H1 (cell line): ENCODE data around the gene SAE1.

ENCODE experiments used
- BACH1 ChIP-seq: IDR thresholded peaks from 2 replicates; pipeline ENCODE4 v1.6.1; 2012; ENCODE audit warnings: low read length, improper control_type of control experiment
- CHD2 ChIP-seq: IDR thresholded peaks from 2 replicates; pipeline ENCODE4 v1.6.1; 2012; ENCODE audit warnings: low read length, improper control_type of control experiment
- EP300 ChIP-seq, 2 experiments: IDR thresholded peaks; 1 replicate in 1 of 2; 2 replicates in 1 of 2; pipeline ENCODE4 v1.6.1; 2011 to 2012; ENCODE audit warnings: low read depth in 2 of 2, low read length in 2 of 2, mild to moderate bottlenecking in 2 of 2, borderline replicate concordance in 1 of 2, inconsistent platforms in 1 of 2, moderate library complexity in 1 of 2
- EZH2 ChIP-seq: fragments of 200-600 bp; sonication (generic); IDR thresholded peaks from 2 replicates; pipeline ENCODE4 v1.7.1; 2012; ENCODE audit warnings: low read depth, mild to moderate bottlenecking, moderate library complexity, low read length, inconsistent platforms; ENCODE audit not compliant: severe bottlenecking
- KDM5A ChIP-seq: fragments of 200-600 bp; IDR thresholded peaks from 2 replicates; pipeline ENCODE4 v1.7.1; 2012; ENCODE audit warnings: mild to moderate bottlenecking, low read length, inconsistent platforms, mixed read lengths
- POLR2A ChIP-seq, 2 experiments: IDR thresholded peaks; 1 replicate in 1 of 2; 2 replicates in 1 of 2; pipeline ENCODE4 v1.6.1; 2011; ENCODE audit warnings: low read depth in 2 of 2, low read length in 2 of 2, mild to moderate bottlenecking in 2 of 2; ENCODE audit errors: control extremely low read depth in 1 of 2
- POLR2AphosphoS5 ChIP-seq: IDR thresholded peaks from 2 replicates; pipeline ENCODE4 v1.6.1; 2011; ENCODE audit warnings: low read depth, low read length
- SIN3A ChIP-seq, 2 experiments: IDR thresholded peaks in 1 of 2; conservative IDR thresholded peaks in 1 of 2; 2 replicates each; pipeline ENCODE4 v1.6.1; 2011 to 2012; ENCODE audit warnings: low read length in 2 of 2, improper control_type of control experiment in 1 of 2, low read depth in 1 of 2, mild to moderate bottlenecking in 1 of 2
- SP2 ChIP-seq: IDR thresholded peaks from 2 replicates; pipeline ENCODE4 v1.6.1; 2012; ENCODE audit warnings: mild to moderate bottlenecking, low read length, inconsistent platforms
- TAF1 ChIP-seq: IDR thresholded peaks from 2 replicates; pipeline ENCODE4 v1.6.1; 2011; ENCODE audit warnings: mild to moderate bottlenecking, low read depth, low read length
- TF ChIP-seq, protein P1 (sequence below), 3 experiments: IDR thresholded peaks; 1 replicate in 2 of 3; 2 replicates in 1 of 3; pipeline versions ENCODE4 v1.5.1 to v1.6.1; 2011; ENCODE audit warnings: low read length in 3 of 3, mild to moderate bottlenecking in 3 of 3, inconsistent platforms in 2 of 3, low read depth in 1 of 3, moderate library complexity in 1 of 3; ENCODE audit not compliant: insufficient read depth in 1 of 3; ENCODE audit errors: control extremely low read depth in 1 of 3
- TF ChIP-seq, protein P2 (sequence below): IDR thresholded peaks from 2 replicates; pipeline ENCODE4 v1.6.1; 2012; ENCODE audit warnings: low read length, inconsistent platforms

DNA sequence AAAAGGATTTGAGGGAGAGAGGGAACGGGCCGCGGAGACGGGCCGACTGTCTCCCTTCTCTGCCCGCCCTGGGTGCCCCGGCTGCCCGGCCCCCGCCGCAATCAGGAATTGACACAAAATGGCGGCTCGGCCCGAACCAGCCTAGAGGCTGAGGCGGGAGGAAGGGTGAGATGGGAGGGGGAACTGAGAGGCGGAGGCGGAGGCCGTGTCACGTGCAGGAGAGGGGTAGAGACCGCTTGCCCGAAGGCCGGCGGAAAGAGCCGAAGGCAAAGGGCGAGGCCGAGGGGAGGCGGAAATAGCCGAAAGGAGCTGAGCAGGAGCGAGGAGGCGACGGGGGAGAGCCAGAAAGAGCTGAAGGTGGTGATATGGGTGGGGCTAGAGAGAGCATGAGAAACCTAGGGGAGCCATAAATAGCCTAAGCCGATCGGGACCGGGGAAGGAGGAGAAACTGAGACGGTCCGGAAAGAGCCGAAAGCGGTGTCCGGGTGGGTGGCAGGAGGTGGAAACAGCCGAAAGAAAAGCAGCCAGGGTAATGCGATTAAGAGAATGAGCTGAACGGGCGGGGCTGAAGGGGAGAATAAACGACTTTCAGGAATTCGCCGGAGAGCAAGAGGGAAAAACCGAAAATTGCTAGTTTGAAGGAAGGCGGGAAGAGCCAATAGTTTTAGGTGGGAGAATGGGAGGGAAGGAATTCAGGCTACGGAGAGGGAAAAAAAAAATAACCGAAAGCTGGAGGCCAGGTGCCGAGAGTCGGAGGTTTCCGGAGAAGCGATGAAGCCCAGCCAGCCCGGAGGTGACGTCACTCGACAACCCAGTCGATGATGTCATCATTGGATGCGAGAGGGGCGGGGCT lies 17.4 kb upstream of the SAE1 start, which contains the start of gene ZC3H4:
- TF ChIP-seq, protein P1, sequence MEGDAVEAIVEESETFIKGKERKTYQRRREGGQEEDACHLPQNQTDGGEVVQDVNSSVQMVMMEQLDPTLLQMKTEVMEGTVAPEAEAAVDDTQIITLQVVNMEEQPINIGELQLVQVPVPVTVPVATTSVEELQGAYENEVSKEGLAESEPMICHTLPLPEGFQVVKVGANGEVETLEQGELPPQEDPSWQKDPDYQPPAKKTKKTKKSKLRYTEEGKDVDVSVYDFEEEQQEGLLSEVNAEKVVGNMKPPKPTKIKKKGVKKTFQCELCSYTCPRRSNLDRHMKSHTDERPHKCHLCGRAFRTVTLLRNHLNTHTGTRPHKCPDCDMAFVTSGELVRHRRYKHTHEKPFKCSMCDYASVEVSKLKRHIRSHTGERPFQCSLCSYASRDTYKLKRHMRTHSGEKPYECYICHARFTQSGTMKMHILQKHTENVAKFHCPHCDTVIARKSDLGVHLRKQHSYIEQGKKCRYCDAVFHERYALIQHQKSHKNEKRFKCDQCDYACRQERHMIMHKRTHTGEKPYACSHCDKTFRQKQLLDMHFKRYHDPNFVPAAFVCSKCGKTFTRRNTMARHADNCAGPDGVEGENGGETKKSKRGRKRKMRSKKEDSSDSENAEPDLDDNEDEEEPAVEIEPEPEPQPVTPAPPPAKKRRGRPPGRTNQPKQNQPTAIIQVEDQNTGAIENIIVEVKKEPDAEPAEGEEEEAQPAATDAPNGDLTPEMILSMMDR (IDR thresholded peaks at IDR 0.05; ENCODE audit: control extremely low read depth in 1 of 3, insufficient read depth in 1 of 3, low read depth in 1 of 3, low read length in 3 of 3), result no peak
- TF ChIP-seq TAF1 (peak; percentile 89), KDM5A (no peak), SIN3A (conservative IDR thresholded peaks at IDR 0.05 in 1 of 2, IDR thresholded peaks at IDR 0.05 in 1 of 2; ENCODE audit: low read depth in 1 of 2, low read length in 2 of 2) (peak in 1 of 2 experiments; percentile 55; a peak in 1 of 4 replicates), CHD2 (no peak), POLR2AphosphoS5 (peak; percentile 76), EZH2 (no peak), BACH1 (no peak), SP2 (no peak), POLR2A (IDR thresholded peaks at IDR 0.05; ENCODE audit: control extremely low read depth in 1 of 2, low read depth in 2 of 2, low read length in 2 of 2) (peak; percentile 69 to 74), EP300 (IDR thresholded peaks at IDR 0.05; ENCODE audit: borderline replicate concordance in 1 of 2, low read depth in 2 of 2, low read length in 2 of 2) (no peak)
- TF ChIP-seq, protein P2, sequence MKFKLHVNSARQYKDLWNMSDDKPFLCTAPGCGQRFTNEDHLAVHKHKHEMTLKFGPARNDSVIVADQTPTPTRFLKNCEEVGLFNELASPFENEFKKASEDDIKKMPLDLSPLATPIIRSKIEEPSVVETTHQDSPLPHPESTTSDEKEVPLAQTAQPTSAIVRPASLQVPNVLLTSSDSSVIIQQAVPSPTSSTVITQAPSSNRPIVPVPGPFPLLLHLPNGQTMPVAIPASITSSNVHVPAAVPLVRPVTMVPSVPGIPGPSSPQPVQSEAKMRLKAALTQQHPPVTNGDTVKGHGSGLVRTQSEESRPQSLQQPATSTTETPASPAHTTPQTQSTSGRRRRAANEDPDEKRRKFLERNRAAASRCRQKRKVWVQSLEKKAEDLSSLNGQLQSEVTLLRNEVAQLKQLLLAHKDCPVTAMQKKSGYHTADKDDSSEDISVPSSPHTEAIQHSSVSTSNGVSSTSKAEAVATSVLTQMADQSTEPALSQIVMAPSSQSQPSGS, result peak; percentile 99
